Retinal pigment epithelial cell (primary cell): Measurements from ENCODE around the gene PRDX5.

Source experiments
- DNase-seq: peaks from one replicate; pipeline ENCODE4 v3.0.0-alpha.2; 2010; ENCODE audit warnings: low read depth
- H3K4me3 ChIP-seq: 2 replicates; pipeline ENCODE4 v1.5.1; 2011; ENCODE audit warnings: mild to moderate bottlenecking, low read length, control low read depth, moderate library complexity
- TF ChIP-seq, protein P1 (sequence below): conservative IDR thresholded peaks from 2 replicates; pipeline ENCODE4 v1.5.1; 2011; ENCODE audit warnings: low read depth, low read length, control low read depth, inconsistent platforms

The PRDX5 gene

DNA sequence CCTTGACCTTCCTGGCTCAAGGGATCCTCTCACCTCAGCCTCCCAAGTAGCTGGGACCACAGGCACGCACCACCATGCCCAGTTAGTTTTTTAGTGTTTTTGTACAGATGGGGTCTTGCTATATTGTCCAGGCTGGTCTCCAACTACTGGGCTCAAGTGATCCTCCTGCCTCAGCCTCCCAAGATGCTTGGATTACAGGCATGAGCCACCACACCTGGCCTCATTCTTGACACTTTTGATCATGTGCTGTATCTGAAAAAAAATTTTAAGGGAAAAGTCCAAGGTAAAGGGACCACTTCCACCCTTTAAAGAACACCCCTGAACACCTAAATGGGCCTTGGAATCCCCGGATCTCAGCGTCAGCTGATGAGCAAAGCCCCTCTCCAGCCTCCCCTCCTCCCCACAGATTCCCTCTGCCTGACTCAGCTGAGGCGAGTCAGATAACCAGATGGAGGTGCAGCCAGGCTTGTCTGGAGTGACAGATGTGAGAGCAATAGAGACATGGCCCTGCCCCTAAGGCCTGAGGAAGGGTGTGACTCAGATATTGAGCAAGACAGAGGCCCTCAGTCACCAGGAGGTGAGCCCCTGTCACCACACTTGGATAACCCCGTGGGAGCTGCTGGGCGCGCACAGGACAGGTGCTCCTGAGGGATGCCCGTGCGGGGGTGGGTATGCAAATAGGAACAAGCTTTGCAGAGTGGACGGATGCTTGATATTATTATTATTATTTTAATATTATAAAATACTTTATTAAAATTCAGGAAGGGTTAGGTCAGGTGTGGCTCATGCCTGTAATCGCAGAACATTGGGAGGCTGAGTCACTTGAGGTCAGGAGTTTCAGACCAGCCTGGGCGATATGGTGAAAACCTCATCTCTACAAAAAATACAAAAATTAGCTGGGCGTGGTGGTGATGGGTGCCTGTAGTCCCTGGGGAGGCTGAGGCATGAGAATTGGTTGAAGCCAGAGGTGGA lies 17.1 kb downstream of the PRDX5 start:
- TF ChIP-seq, protein P1, sequence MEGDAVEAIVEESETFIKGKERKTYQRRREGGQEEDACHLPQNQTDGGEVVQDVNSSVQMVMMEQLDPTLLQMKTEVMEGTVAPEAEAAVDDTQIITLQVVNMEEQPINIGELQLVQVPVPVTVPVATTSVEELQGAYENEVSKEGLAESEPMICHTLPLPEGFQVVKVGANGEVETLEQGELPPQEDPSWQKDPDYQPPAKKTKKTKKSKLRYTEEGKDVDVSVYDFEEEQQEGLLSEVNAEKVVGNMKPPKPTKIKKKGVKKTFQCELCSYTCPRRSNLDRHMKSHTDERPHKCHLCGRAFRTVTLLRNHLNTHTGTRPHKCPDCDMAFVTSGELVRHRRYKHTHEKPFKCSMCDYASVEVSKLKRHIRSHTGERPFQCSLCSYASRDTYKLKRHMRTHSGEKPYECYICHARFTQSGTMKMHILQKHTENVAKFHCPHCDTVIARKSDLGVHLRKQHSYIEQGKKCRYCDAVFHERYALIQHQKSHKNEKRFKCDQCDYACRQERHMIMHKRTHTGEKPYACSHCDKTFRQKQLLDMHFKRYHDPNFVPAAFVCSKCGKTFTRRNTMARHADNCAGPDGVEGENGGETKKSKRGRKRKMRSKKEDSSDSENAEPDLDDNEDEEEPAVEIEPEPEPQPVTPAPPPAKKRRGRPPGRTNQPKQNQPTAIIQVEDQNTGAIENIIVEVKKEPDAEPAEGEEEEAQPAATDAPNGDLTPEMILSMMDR, result no peak
- DNase-seq, result peak; percentile 79
- H3K4me3 ChIP-seq, result no peak overlapping the region

DNA sequence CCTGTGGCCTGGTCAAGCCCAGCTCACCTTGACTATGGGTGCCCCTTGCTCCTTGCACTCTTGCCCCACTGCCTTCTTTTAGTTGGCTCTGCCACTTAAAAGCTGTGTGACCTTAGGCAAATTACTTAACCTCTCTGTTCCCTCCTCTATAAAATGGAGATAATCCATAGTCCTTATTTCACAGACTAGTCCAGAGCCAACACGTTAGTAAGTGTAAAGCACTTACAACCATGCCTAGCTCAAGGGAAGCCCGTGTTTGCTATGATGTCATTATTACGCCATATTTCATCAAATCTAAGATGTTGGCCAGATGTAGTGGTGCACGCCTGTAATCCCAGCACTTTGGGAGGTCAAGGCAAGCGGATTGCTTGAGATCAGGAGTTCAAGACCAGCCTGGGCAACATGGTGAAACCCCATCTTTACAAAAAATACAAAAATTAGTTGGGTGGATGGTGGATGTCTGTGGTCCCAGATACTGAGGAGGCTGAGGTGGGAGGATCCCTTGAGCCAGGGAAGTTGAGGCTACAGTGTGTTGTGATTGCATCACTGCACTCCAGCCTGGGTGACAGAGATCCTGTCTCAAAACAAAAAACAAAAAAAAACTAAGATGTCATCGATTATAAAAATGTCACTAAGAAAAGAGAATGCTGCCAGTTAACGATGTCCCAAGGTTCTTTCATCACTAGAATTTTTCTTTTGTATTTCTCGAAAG lies 19.8 kb downstream of the PRDX5 start:
- DNase-seq, result no peak
- no peak overlapping the region for H3K4me3 ChIP-seq
- TF ChIP-seq, protein P1, result no peak

DNA sequence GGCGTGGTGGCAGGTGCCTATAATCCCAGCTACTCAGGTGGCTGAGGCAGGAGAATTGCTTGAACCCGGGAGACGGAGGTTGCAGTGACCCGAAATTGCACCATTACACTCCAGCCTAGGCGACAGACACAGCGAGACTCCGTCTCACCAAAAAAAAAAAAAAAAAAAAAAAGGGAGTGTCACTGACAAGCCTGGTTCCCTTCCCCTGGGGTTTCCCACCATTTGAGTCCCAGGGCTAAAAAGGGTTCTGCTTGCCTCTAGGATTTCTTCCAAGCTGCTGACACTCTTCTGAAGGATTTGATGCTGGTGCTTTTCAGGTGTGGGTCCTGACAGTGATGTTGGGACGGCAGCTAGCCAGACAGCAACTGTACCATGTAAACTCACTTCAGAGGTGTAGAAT lies 20.8 kb downstream of the PRDX5 start:
- TF ChIP-seq, protein P1, result no peak
- no peak overlapping the region for H3K4me3 ChIP-seq
- no peak for DNase-seq

DNA sequence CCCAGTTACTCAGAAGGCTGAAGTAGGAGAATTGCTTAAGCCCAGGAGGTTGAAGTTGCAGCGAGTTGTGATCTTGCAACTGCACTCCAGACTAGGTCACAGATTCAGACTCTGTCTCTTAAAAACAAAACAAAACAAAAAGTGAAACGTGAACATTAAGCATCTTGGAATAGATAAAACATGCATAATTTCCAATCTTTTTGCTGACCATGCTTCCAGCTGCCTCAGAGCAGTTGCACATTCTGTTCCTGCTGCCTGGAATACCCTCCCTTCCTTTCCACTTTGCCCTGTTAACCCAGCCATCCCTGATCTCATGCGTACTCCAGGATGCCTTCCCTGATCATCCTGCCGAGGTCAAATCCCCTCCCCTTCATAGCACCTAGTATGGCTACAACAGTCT lies 21.4 kb downstream of the PRDX5 start:
- TF ChIP-seq, protein P1, result no peak
- no peak overlapping the region for H3K4me3 ChIP-seq

DNA sequence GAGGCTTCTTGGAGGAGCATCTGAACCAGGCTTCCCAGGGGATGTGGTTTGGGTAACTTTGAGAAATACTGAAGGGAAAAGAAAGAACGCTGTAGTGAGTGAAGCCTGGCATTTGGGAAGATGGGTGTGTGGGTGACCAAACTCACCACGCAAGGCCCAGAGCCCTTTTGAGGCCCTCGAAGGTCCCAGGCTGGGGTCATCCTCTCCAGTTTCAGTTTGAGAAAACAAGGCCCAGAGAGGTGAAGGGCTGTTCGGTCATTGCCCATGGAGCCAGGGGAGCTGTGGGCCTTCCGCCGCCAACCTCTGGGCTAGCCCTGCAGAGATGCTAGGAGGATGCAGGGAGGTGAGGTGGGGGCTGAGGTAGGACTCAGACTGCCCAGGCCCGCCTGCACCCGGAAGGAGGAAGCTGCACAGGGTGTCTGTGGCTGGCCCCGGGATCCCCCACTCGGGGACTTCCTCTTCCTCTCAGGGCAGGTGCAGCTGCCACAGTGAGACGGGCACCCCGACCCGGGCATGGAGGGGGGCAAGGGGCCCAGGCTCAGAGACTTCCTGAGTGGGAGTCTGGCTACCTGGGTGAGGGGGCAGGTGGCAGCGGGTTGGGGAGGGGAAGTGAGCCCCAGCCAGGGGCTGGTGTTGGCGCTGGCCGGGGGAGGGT lies 22.0 kb downstream of the PRDX5 start, which contains the start of gene CCDC88B:
TSS of gene CCDC88B (plus strand) at position 451 of the 655 bp plus-strand sequence. CDS start at position 514, 63 bp downstream.
- no peak within 1 kb of the TSS for H3K4me3 ChIP-seq
- no peak for DNase-seq

More for the DNA sequence above, 21.4 kb downstream of the PRDX5 start:
- DNase-seq, result no peak

DNA sequence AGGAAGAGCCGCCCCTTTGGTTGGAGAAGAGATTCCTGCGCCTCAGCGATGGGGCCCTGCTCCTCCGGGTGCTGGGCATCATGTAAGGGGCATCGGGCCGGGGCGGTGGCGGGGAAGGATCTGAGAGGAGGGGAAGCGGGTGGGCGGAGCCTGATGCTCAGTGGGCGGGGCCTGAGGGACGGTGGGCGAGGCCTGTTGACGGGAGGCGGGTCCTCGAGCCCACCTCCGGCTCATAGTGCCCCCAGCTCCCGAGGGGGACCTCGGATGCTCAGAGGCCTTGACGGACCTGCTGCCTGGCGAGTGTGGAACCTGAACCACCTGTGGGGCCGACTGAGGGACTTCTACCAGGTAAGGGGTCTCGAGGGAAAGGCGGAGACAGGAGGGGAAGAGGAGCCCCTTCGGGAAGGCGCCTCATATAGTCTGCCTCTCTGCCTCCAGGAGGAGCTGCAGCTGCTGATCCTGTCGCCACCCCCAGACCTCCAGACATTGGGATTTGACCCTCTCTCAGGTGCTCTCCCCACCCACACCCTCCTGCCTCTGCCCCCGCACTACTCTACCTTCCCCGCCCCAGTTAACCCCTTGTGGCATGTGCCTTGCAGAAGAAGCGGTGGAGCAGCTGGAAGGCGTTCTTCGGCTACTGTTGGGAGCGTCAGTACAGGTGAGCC lies 22.9 kb downstream of the PRDX5 start:
- no peak for DNase-seq
- H3K4me3 ChIP-seq, result no peak overlapping the region
- TF ChIP-seq, protein P1, result peak; percentile 7

More for the DNA sequence above, 22.0 kb downstream of the PRDX5 start, which contains the start of gene CCDC88B:
- TF ChIP-seq, protein P1, result no peak
